B cell (primary cell): ENCODE measurements around the gene AMBN. TPM values are rescaled to one million over a fixed set of nuclear protein-coding genes. Genes with fewer than 3 reads are reported as not detected.

Source experiments
- ATAC-seq: fragments of 200-7000 bp; cut with Tn5 transposase; one replicate; pipeline ENCODE4 v1.10.0; 2021; ENCODE audit warnings: low read depth, mild to moderate bottlenecking, moderate number of reproducible peaks, moderate library complexity
- CTCF ChIA-PET: fragments of 350-600 bp; sonication (Branson Sonifier 250); formaldehyde crosslinking; loops from one replicate; lab custom pipeline; 2021; ENCODE audit warnings: antibody characterized with exemption, inconsistent platforms; lab: Charles Lee
- POLR2A ChIA-PET: fragments of 350-600 bp; sonication (Branson Sonifier 250); formaldehyde crosslinking; loops from one replicate; lab custom pipeline; 2021; ENCODE audit warnings: antibody characterized with exemption; lab: Charles Lee
- DNase-seq: peaks from one replicate; pipeline ENCODE4 v3.0.0; 2013
- H2AFZ ChIP-seq: 2 replicates; pipeline ENCODE4 v1.6.1; 2012; ENCODE audit warnings: mild to moderate bottlenecking, low read depth, low read length; ENCODE audit not compliant: insufficient read depth, poor library complexity, severe bottlenecking
- H3K27ac ChIP-seq, 2 donors: 1 replicate in 1 of 2; 2 replicates in 1 of 2; pipeline ENCODE4 v1.5.1; 2012 to 2013; ENCODE audit warnings: low read length in 2 of 2, mild to moderate bottlenecking in 2 of 2, moderate library complexity in 1 of 2
- H3K27me3 ChIP-seq, 4 experiments: fragments of 200-600 bp in 1 of 4; sonication (generic) in 1 of 4; replicated peaks in 1 of 4; 1 replicate in 2 of 4; 2 replicates in 2 of 4; pipeline versions ENCODE4 v1.6.1 to v1.7.0; 2013 to 2016; ENCODE audit warnings: low read length in 3 of 4, mild to moderate bottlenecking in 2 of 4, mixed read lengths in 1 of 4, moderate library complexity in 1 of 4; ENCODE audit not compliant: insufficient read depth in 4 of 4, control insufficient read depth in 3 of 4; ENCODE audit errors: control extremely low read depth in 1 of 4
- H3K36me3 ChIP-seq, 2 experiments: replicated peaks in 1 of 2; 1 replicate in 1 of 2; 2 replicates in 1 of 2; pipeline versions ENCODE4 v1.6.1 to v1.7.1; 2013; ENCODE audit warnings: low read length in 1 of 2; ENCODE audit not compliant: insufficient read depth in 2 of 2, control insufficient read depth in 1 of 2; ENCODE audit errors: control extremely low read depth in 1 of 2, extremely low read depth in 1 of 2
- H3K4me1 ChIP-seq, 2 donors: fragments of 200-600 bp in 1 of 2; sonication (generic) in 1 of 2; 1 replicate in 1 of 2; 2 replicates in 1 of 2; pipeline versions ENCODE4 v1.5.1 to v1.6.1; 2013 to 2017; ENCODE audit warnings: low read length in 2 of 2; ENCODE audit not compliant: control insufficient read depth in 2 of 2, insufficient read depth in 2 of 2
- H3K4me2 ChIP-seq: replicated peaks from 2 replicates; pipeline ENCODE3; 2012; ENCODE audit warnings: mild to moderate bottlenecking, low read depth, low read length; ENCODE audit not compliant: poor library complexity, severe bottlenecking
- H3K4me3 ChIP-seq, 5 experiments: fragments of 200-600 bp in 1 of 5; sonication (generic) in 1 of 5; 1 replicate in 3 of 5; 2 replicates in 2 of 5; pipeline versions ENCODE4 v1.5.1 to v1.7.0; 2011 to 2016; ENCODE audit warnings: low read length in 4 of 5, mild to moderate bottlenecking in 4 of 5, low read depth in 2 of 5, control low read depth in 1 of 5, moderate library complexity in 1 of 5; ENCODE audit not compliant: insufficient read depth in 1 of 5; ENCODE audit errors: control extremely low read depth in 1 of 5, extremely low read depth in 1 of 5
- H3K79me2 ChIP-seq: fragments of 200-600 bp; sonication (generic); one replicate; pipeline ENCODE4 v1.6.0; 2016; ENCODE audit warnings: low read length; ENCODE audit not compliant: control insufficient read depth, insufficient read depth
- H3K9ac ChIP-seq: fragments of 200-600 bp; sonication (generic); 2 replicates; pipeline ENCODE4 v1.6.1; 2017; ENCODE audit warnings: mild to moderate bottlenecking, low read length, moderate library complexity
- H3K9me3 ChIP-seq, 3 donors: one replicate each; pipeline versions ENCODE4 v1.6.1 to v1.7.1; 2013; ENCODE audit warnings: low read length in 2 of 3; ENCODE audit not compliant: control insufficient read depth in 2 of 3, insufficient read depth in 1 of 3; ENCODE audit errors: control extremely low read depth in 1 of 3
- H4K20me1 ChIP-seq: 2 replicates; pipeline ENCODE4 v1.6.0; 2012; ENCODE audit warnings: mild to moderate bottlenecking, low read length; ENCODE audit not compliant: insufficient read depth, control insufficient read depth, poor library complexity, severe bottlenecking
- H3K27ac Mint-ChIP-seq: one replicate; pipeline ENCODE4 v1.8.0; 2021; ENCODE audit warnings: mixed read lengths
- H3K27me3 Mint-ChIP-seq: one replicate; pipeline ENCODE4 v1.8.0; 2021; ENCODE audit warnings: mixed read lengths
- H3K4me1 Mint-ChIP-seq: one replicate; pipeline ENCODE4 v1.8.0; 2021; ENCODE audit warnings: mixed read lengths
- H3K4me3 Mint-ChIP-seq: one replicate; pipeline ENCODE4 v1.8.0; 2021; ENCODE audit warnings: mixed read lengths
- H3K9me3 Mint-ChIP-seq: one replicate; pipeline ENCODE4 v1.8.0; 2022; ENCODE audit warnings: mixed read lengths; ENCODE audit not compliant: insufficient read depth
- EZH2 ChIP-seq: IDR thresholded peaks from 2 replicates; pipeline ENCODE4 v1.6.1; 2012; ENCODE audit warnings: borderline replicate concordance, low read depth, mild to moderate bottlenecking, moderate library complexity, low read length; ENCODE audit not compliant: insufficient read depth, poor library complexity, severe bottlenecking
- WGBS: methylation state at CpG from one replicate; pipeline ENCODE4 v1.1.5; 2013; ENCODE audit warnings: missing lambda C conversion rate; ENCODE audit not compliant: insufficient coverage; 5-methylcytosine and 5-hydroxymethylcytosine counted together
- intact Hi-C: fragments of 100-400 bp; cut with micrococcal nuclease; formaldehyde crosslinking; loops from one replicate; pipeline ENCODE4 v1.10.0; 2022
- polyA plus RNA-seq: library from polyadenylated mRNA; depleted of rRNA; stranded (reverse); fragments of >200 nt; gene quantifications from 2 replicates; pipeline ENCODE4 v1.2.3, GENCODE V29; 2012
- total RNA-seq, 2 donors: library from RNA; stranded (reverse); fragments of 120-200 nt in 1 of 2; gene quantifications; 1 replicate in 1 of 2; 2 replicates in 1 of 2; pipeline versions ENCODE4 v1.2.3 to v1.2.4, GENCODE V29; 2013 to 2022
- TF ChIP-seq, protein P1 (sequence below): fragments of 200-600 bp; IDR thresholded peaks from one replicate; pipeline ENCODE4 v1.8.0; 2022; ENCODE audit warnings: antibody characterized with exemption, mild to moderate bottlenecking

AMBN gene
- total and polyA plus RNA-seq, 2 donors (not counting 1 experiment from before 2014, with no cell fraction given): not detected

DNA sequence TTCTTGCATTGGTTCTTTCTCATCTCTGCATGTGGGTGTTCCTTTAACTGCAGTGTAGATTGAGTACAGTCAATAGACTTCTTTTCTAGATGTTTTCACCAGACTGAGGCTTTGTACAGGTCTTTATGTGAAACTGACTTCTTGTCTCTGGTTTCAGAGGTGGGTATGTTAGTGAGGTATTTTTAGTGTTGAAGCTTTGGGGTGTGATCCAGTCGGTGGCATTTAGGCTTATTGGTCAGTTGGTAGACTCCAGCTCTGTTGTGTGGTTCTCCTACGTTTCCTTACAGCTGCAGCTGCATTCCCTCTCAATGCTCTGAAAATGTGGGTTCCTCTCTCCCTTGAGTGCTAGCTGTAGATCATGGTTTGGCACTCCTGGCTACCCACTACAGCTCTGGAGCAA lies 21.3 kb upstream of the AMBN start:
- Histone ChIP-seq H3K27ac (no peak overlapping the region), H2AFZ (no peak overlapping the region), H3K4me1 (no peaks in the 10 kb centered on the region), H3K36me3 (no peaks in the 10 kb centered on the region), H3K27me3 (peaks cover 0 to 11% (median 2%) of the 10 kb centered on the region in 4 experiments), H3K9me3 (peaks cover 0 to 1% (median 0%) of the 10 kb centered on the region in 3 donors), H3K4me2 (no peak overlapping the region), H4K20me1 (no peaks in the 10 kb centered on the region), H3K4me3 (no peak overlapping the region), H3K79me2 (no peaks in the 10 kb centered on the region), H3K9ac (no peak overlapping the region)
- TF ChIP-seq EZH2: no peak
- TF ChIP-seq, protein P1, sequence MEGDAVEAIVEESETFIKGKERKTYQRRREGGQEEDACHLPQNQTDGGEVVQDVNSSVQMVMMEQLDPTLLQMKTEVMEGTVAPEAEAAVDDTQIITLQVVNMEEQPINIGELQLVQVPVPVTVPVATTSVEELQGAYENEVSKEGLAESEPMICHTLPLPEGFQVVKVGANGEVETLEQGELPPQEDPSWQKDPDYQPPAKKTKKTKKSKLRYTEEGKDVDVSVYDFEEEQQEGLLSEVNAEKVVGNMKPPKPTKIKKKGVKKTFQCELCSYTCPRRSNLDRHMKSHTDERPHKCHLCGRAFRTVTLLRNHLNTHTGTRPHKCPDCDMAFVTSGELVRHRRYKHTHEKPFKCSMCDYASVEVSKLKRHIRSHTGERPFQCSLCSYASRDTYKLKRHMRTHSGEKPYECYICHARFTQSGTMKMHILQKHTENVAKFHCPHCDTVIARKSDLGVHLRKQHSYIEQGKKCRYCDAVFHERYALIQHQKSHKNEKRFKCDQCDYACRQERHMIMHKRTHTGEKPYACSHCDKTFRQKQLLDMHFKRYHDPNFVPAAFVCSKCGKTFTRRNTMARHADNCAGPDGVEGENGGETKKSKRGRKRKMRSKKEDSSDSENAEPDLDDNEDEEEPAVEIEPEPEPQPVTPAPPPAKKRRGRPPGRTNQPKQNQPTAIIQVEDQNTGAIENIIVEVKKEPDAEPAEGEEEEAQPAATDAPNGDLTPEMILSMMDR: no peak
- Mint-ChIP-seq H3K4me1 (no peaks in the 10 kb centered on the region), H3K4me3 (no peak overlapping the region), H3K27ac (no peak overlapping the region), H3K27me3 (peaks cover 26% of the 10 kb centered on the region), H3K9me3 (peaks cover 2% of the 10 kb centered on the region)
- ATAC-seq (no peak), DNase-seq (no peak)
- CTCF ChIA-PET: no interaction called here
- POLR2A ChIA-PET: no interaction called here
- intact Hi-C loops: no loop called here
- 86% methylated on average over 2 of the region's 2 CpGs for WGBS

DNA sequence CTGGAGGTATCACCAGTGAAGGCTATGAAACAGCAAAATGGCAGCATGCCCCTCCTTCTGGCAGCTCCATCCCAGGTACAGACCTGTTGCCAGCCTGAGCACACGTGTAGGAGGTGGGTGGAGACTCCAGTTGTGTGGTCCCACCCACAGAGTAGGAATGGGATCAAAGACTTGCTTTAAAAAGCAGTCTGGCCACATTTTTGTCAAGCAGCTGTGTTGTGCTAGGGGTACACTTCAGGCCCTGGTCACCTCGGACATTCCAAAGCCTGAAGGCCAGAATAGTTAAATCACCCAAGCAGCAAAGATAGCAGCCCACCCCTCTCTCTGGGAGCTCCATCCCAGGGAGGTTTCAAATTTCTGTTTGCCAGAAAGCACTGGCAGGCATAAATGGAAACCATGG lies 20.3 kb upstream of the AMBN start:
- Histone ChIP-seq H3K9me3 (no peaks in the 10 kb centered on the region), H3K36me3 (no peaks in the 10 kb centered on the region), H3K27ac (no peak overlapping the region), H2AFZ (no peak overlapping the region), H3K27me3 (peaks cover 0 to 11% (median 3%) of the 10 kb centered on the region in 4 experiments), H3K79me2 (no peaks in the 10 kb centered on the region), H4K20me1 (no peaks in the 10 kb centered on the region), H3K4me3 (no peak overlapping the region), H3K9ac (no peak overlapping the region), H3K4me2 (no peak overlapping the region), H3K4me1 (no peaks in the 10 kb centered on the region)
- POLR2A ChIA-PET: no interaction called here
- Mint-ChIP-seq H3K4me1 (no peaks in the 10 kb centered on the region), H3K27me3 (peaks cover 31% of the 10 kb centered on the region), H3K27ac (no peak overlapping the region), H3K9me3 (peaks cover 2% of the 10 kb centered on the region), H3K4me3 (no peak overlapping the region)
- ATAC-seq (no peak), DNase-seq (no peak)
- TF ChIP-seq EZH2: no peak
- TF ChIP-seq, protein P1: no peak
- CTCF ChIA-PET: no interaction called here
- no CpG with 5 or more reads among the region's 2 CpGs for WGBS
- intact Hi-C loops: no loop called here
